Naive thymus-derived CD8-positive, alpha-beta T cell (primary cell): ENCODE results near the gene LRRC27. TPM values are rescaled to one million over a fixed set of nuclear protein-coding genes. Genes with fewer than 3 reads are reported as not detected.
"Not testable (repeated sequence)": the region's sequence is repeated elsewhere in the genome, so short reads cannot be mapped to it uniquely, and the experiment has no call there.

ENCODE experiments used
- ATAC-seq, 2 donors: fragments of 150-1000 bp; cut with Tn5 transposase in 1 of 2; sonication (Bioruptor Pico), chemical (Tn5 transposase) in 1 of 2; 1 replicate in 1 of 2; 2 replicates in 1 of 2; pipeline ENCODE4 v1.10.0; 2021; ENCODE audit warnings: mild to moderate bottlenecking in 2 of 2, moderate library complexity in 2 of 2
- POLR2A ChIA-PET: fragments of 350-600 bp; sonication (Branson Sonifier 250); formaldehyde crosslinking; loops from one replicate; lab custom pipeline; 2021; ENCODE audit warnings: antibody characterized with exemption; lab: Charles Lee
- DNase-seq, 10 donors: peaks; one replicate each; pipeline versions ENCODE4 v3.0.0 to v3.0.0-alpha.2; 2020 to 2022
- H3K27ac Mint-ChIP-seq, 10 donors: one replicate each; pipeline ENCODE4 v1.8.0; 2020 to 2022; ENCODE audit warnings: mild to moderate bottlenecking in 10 of 10, mixed read lengths in 10 of 10, moderate library complexity in 4 of 10, inconsistent platforms in 1 of 10
- H3K27me3 Mint-ChIP-seq, 5 donors: one replicate each; pipeline ENCODE4 v1.8.0; 2021 to 2022; ENCODE audit warnings: mixed read lengths in 5 of 5
- H3K36me3 Mint-ChIP-seq, 3 donors: one replicate each; pipeline ENCODE4 v1.8.0; 2020 to 2022; ENCODE audit warnings: mixed read lengths in 3 of 3, mild to moderate bottlenecking in 2 of 3, inconsistent platforms in 1 of 3
- H3K4me1 Mint-ChIP-seq, 4 donors: one replicate each; pipeline ENCODE4 v1.8.0; 2021 to 2022; ENCODE audit warnings: mixed read lengths in 4 of 4
- H3K4me3 Mint-ChIP-seq, 10 donors: one replicate each; pipeline ENCODE4 v1.8.0; 2020 to 2022; ENCODE audit warnings: mild to moderate bottlenecking in 10 of 10, mixed read lengths in 10 of 10, moderate library complexity in 6 of 10, inconsistent platforms in 1 of 10
- H3K9me3 Mint-ChIP-seq, 9 donors: one replicate each; pipeline ENCODE4 v1.8.0; 2020 to 2022; ENCODE audit warnings: mixed read lengths in 9 of 9, mild to moderate bottlenecking in 3 of 9, inconsistent platforms in 1 of 9, moderate library complexity in 1 of 9
- polyA plus RNA-seq, 3 donors: library from polyadenylated mRNA; unstranded; fragments of 300-500 nt; fragmentation: Illumina TruSeq; gene quantifications; one replicate each; pipeline ENCODE4 v1.2.3, GENCODE V29; 2021
- total RNA-seq, 8 experiments: library from RNA in 2 of 8; stranded (reverse) in 2 of 8; gene quantifications; one replicate each; pipeline ENCODE4 v1.2.3 and lab custom pipeline; 2021 to 2026

LRRC27 gene
- total and polyA plus RNA-seq, 5 experiments from 2014 or later, result 2.4 to 7.9 (median 4.7) TPM

GRCh38 chr10:132386419-132386831 is 54.4 kb downstream of the LRRC27 start:
- POLR2A ChIA-PET, result interaction anchor here (1.0 kb wide), 1 partner anchor 65 kb away, joined by 3 read pairs; no protein-coding TSS in a partner anchor
- peak overlapping the region in 1 of 10 donors; percentile 90 for H3K27ac Mint-ChIP-seq
- no peaks in the 10 kb centered on the region for H3K36me3 Mint-ChIP-seq
- ATAC-seq (no peak), DNase-seq (peak in 1 of 10 donors; percentile 31)
- H3K4me1 Mint-ChIP-seq, result peaks cover 7 to 26% (median 17%) of the 10 kb centered on the region in 4 donors
- H3K4me3 Mint-ChIP-seq, result peak overlapping the region in 1 of 10 donors; percentile 21
- no peaks in the 10 kb centered on the region for H3K27me3 Mint-ChIP-seq
- H3K9me3 Mint-ChIP-seq, result no peaks in the 10 kb centered on the region

GRCh38 chr10:132386896-132387295 is 54.9 kb downstream of the LRRC27 start:
- ATAC-seq, H3K27me3 Mint-ChIP-seq, H3K9me3 Mint-ChIP-seq, H3K36me3 Mint-ChIP-seq: not testable (repeated sequence)
- peak in 1 of 10 donors; percentile 54 for DNase-seq
- H3K27ac Mint-ChIP-seq, result peak overlapping the region in 2 of 10 donors; percentile 8 to 90
- POLR2A ChIA-PET, result interaction anchor here (1.0 kb wide), 1 partner anchor 65 kb away, joined by 3 read pairs; no protein-coding TSS in a partner anchor
- peak overlapping the region in 2 of 10 donors; percentile 10 to 21 for H3K4me3 Mint-ChIP-seq
- H3K4me1 Mint-ChIP-seq, result peaks cover 6 to 21% (median 13%) of the 10 kb centered on the region in 4 donors

GRCh38 chr10:132387764-132388210 is 55.8 kb downstream of the LRRC27 start:
- Mint-ChIP-seq H3K4me1 (peaks cover 3 to 12% (median 11%) of the 10 kb centered on the region in 4 donors), H3K4me3 (peak overlapping the region in 9 of 10 donors; percentile 14 to 74 (median 67)), H3K9me3 (peaks cover 0 to 13% (median 0%) of the 10 kb centered on the region in 9 donors), H3K27me3 (no peaks in the 10 kb centered on the region), H3K27ac (peak overlapping the region in 9 of 10 donors; percentile 54 to 93 (median 86)), H3K36me3 (no peaks in the 10 kb centered on the region)
- peak; percentile 73 to 88 (median 82) for DNase-seq
- POLR2A ChIA-PET, result interaction anchor here (0.6 to 1.0 kb wide), 2 partner anchors 59 to 64 kb away, joined by 3 read pairs; no protein-coding TSS in a partner anchor
- peak; percentile 93 to 97 for ATAC-seq

- peaks cover 0 to 13% (median 0%) of the 10 kb centered on the region in 9 donors for H3K9me3 Mint-ChIP-seq
- DNase-seq (peak in 1 of 10 donors; percentile 46), ATAC-seq (no peak)
- no peaks in the 10 kb centered on the region for H3K36me3 Mint-ChIP-seq
- peak overlapping the region in 1 of 10 donors; percentile 29 for H3K27ac Mint-ChIP-seq
- H3K27me3 Mint-ChIP-seq, result no peaks in the 10 kb centered on the region
- H3K4me1 Mint-ChIP-seq, result peaks cover 6 to 15% (median 13%) of the 10 kb centered on the region in 4 donors
- H3K4me3 Mint-ChIP-seq, result peak overlapping the region in 3 of 10 donors; percentile 12 to 41 (median 34)
- POLR2A ChIA-PET, result interaction anchor here (0.8 to 1.0 kb wide), 2 partner anchors 23 to 58 kb away, joined by 3 read pairs; no protein-coding TSS in a partner anchor
Observed at GRCh38 chr10:132388891-132389432, 57.0 kb downstream of the LRRC27 start.

- no peaks in the 10 kb centered on the region for H3K27me3 Mint-ChIP-seq
- ATAC-seq, result no peak
- POLR2A ChIA-PET, result interaction anchor here (0.8 to 1.0 kb wide), 2 partner anchors 22 to 58 kb away, joined by 3 read pairs; no protein-coding TSS in a partner anchor
- H3K36me3 Mint-ChIP-seq, result no peaks in the 10 kb centered on the region
- H3K4me3 Mint-ChIP-seq, result peak overlapping the region in 3 of 10 donors; percentile 24 to 41 (median 34)
- peak overlapping the region in 2 of 10 donors; percentile 28 to 76 for H3K27ac Mint-ChIP-seq
- DNase-seq, result peak in 1 of 10 donors; percentile 59
- H3K9me3 Mint-ChIP-seq, result peaks cover 0 to 13% (median 0%) of the 10 kb centered on the region in 9 donors
- H3K4me1 Mint-ChIP-seq, result peaks cover 11 to 15% (median 13%) of the 10 kb centered on the region in 4 donors
Observed at GRCh38 chr10:132389433-132390169, 57.6 kb downstream of the LRRC27 start.

GRCh38 chr10:132390170-132390920 is 58.4 kb downstream of the LRRC27 start:
- H3K27me3 Mint-ChIP-seq, result no peaks in the 10 kb centered on the region
- H3K27ac Mint-ChIP-seq, result peak overlapping the region in 5 of 10 donors; percentile 12 to 76 (median 28)
- POLR2A ChIA-PET, result no interaction called here
- no peaks in the 10 kb centered on the region for H3K36me3 Mint-ChIP-seq
- DNase-seq, result no peak
- H3K9me3 Mint-ChIP-seq, result peaks cover 0 to 13% (median 0%) of the 10 kb centered on the region in 9 donors
- peaks cover 13 to 18% (median 16%) of the 10 kb centered on the region in 4 donors for H3K4me1 Mint-ChIP-seq
- no peak for ATAC-seq
- no peak overlapping the region for H3K4me3 Mint-ChIP-seq

- H3K4me3 Mint-ChIP-seq, result no peak overlapping the region
- H3K36me3 Mint-ChIP-seq, result no peaks in the 10 kb centered on the region
Observed at GRCh38 chr10:132390921-132391675, 59.1 kb downstream of the LRRC27 start.

GRCh38 chr10:132391676-132392020 is 59.7 kb downstream of the LRRC27 start:
- Mint-ChIP-seq H3K4me1 (peaks cover 13 to 18% (median 15%) of the 10 kb centered on the region in 4 donors), H3K27me3 (no peaks in the 10 kb centered on the region), H3K9me3 (peaks cover 0 to 13% (median 0%) of the 10 kb centered on the region in 9 donors), H3K4me3 (no peak overlapping the region), H3K27ac (peak overlapping the region in 8 of 10 donors; percentile 6 to 89 (median 38)), H3K36me3 (no peaks in the 10 kb centered on the region)
- POLR2A ChIA-PET, result interaction anchor here (0.9 to 3.7 kb wide), 2 partner anchors 55 to 64 kb away, joined by 3 to 15 read pairs; no protein-coding TSS in a partner anchor
- no peak for ATAC-seq
- peak in 1 of 10 donors; percentile 27 for DNase-seq

More at GRCh38 chr10:132390921-132391675, 59.1 kb downstream of the LRRC27 start:
- Mint-ChIP-seq H3K9me3 (peaks cover 0 to 13% (median 0%) of the 10 kb centered on the region in 9 donors), H3K27ac (peak overlapping the region in 6 of 10 donors; percentile 3 to 52 (median 12)), H3K4me1 (peaks cover 13 to 18% (median 15%) of the 10 kb centered on the region in 4 donors), H3K27me3 (no peaks in the 10 kb centered on the region)
- POLR2A ChIA-PET, result interaction anchor here (0.9 to 3.7 kb wide), 2 partner anchors 56 to 64 kb away, joined by 3 to 15 read pairs; no protein-coding TSS in a partner anchor
- ATAC-seq (no peak), DNase-seq (peak in 1 of 10 donors; percentile 57)

- Mint-ChIP-seq H3K36me3 (no peaks in the 10 kb centered on the region), H3K27me3 (no peaks in the 10 kb centered on the region), H3K27ac (peak overlapping the region; percentile 6 to 92 (median 54)), H3K4me3 (peak overlapping the region in 2 of 10 donors; percentile 10 to 17), H3K9me3 (peaks cover 0 to 13% (median 0%) of the 10 kb centered on the region in 9 donors), H3K4me1 (peaks cover 12 to 18% (median 15%) of the 10 kb centered on the region in 4 donors)
- no peak for ATAC-seq
- no peak for DNase-seq
- POLR2A ChIA-PET, result interaction anchor here (3.7 kb wide), 1 partner anchor 55 kb away, joined by 15 read pairs; no protein-coding TSS in a partner anchor
Observed at GRCh38 chr10:132392184-132392800, 60.3 kb downstream of the LRRC27 start.

GRCh38 chr10:132392811-132393694 is 61.1 kb downstream of the LRRC27 start:
- DNase-seq (peak in 1 of 10 donors; percentile 44), ATAC-seq (no peak)
- Mint-ChIP-seq H3K36me3 (no peaks in the 10 kb centered on the region), H3K27ac (peak overlapping the region; percentile 6 to 92 (median 82)), H3K4me3 (peak overlapping the region in 1 of 10 donors; percentile 12), H3K27me3 (no peaks in the 10 kb centered on the region), H3K4me1 (peaks cover 12 to 26% (median 17%) of the 10 kb centered on the region in 4 donors), H3K9me3 (peaks cover 0 to 13% (median 0%) of the 10 kb centered on the region in 9 donors)
- POLR2A ChIA-PET, result interaction anchor here (3.7 kb wide), 1 partner anchor 54 kb away, joined by 15 read pairs; no protein-coding TSS in a partner anchor
